Stimulated activated CD4-positive, alpha-beta T cell treated with anti-CD3 and anti-CD28 coated beads, Interleukin-4, amount 100 ng/mL, for 48 hours (primary cell): Measurements from ENCODE around the gene C1QTNF4.
"Not testable (repeated sequence)": the region's sequence is repeated elsewhere in the genome, so short reads cannot be mapped to it uniquely, and the experiment has no call there.

Experiments
- DNase-seq, 2 donors: peaks; one replicate each; pipeline ENCODE4 v3.0.0-alpha.2; 2020; ENCODE audit warnings: low read depth in 2 of 2

Gene C1QTNF4

DNA sequence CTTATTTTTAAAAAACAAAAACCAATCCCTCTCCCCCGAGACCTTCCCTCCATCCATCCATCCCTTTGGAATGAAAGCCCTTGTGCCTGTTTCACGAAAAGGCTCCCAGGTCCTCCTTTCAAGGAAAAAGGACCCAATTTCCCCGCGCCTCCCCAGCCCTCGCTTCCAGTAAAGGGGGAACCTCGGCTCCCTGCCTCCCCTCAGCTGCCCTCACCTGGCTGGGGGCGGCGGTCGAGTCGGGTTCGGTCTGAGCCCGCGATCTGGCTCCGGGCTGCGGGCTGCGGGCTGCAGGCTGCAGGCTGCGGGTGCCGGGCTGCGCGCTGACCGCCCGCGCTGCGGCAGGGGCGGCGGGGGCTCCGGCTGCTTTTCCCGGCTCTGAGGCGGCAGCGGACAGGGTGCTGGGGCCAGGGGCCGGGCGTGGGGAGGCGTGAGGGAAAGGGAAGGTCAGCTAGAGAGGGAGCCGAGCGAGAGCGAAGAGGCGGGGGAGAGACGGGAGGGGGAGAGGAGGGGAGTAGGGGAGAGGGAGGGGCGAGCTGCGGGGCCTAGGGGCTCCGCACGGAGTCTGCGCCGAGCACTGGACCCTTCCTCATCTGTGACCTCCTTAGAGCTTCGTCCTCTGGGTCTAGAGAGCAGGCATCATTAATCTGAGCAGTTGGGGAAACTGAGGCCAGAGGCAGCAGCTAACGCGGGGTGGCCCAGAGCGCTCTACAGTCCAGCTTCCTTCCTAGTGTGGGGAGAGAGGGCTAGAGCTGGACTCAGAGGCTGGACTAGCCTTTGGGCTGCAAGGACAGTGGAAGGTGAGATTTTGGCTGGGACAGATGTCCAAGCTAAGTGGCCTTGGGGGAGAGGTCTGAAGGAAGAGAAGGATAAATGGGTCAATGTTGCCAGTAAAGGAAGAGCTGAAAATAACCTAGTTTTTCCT is at the start of gene C1QTNF4:
Gene C1QTNF4 (minus strand): TSS at position 478 of the 922 bp plus-strand sequence. CDS start 3,601 bp downstream, outside the sequence.
- DNase-seq: no peak

- peak; percentile 93 to 95 for DNase-seq
Measured at GRCh38 chr11:47642099-47642855, 48.1 kb upstream of the C1QTNF4 start, which contains the start of gene MTCH2. TSS of gene MTCH2 (minus strand) at chr11:47642559. CDS start at chr11:47642465, 94 bp downstream.

GRCh38 chr11:47641600-47642098 is 47.4 kb upstream of the C1QTNF4 start:
- DNase-seq: no peak

GRCh38 chr11:47640506-47640905 is 46.3 kb upstream of the C1QTNF4 start:
- not testable (repeated sequence) for DNase-seq

DNA sequence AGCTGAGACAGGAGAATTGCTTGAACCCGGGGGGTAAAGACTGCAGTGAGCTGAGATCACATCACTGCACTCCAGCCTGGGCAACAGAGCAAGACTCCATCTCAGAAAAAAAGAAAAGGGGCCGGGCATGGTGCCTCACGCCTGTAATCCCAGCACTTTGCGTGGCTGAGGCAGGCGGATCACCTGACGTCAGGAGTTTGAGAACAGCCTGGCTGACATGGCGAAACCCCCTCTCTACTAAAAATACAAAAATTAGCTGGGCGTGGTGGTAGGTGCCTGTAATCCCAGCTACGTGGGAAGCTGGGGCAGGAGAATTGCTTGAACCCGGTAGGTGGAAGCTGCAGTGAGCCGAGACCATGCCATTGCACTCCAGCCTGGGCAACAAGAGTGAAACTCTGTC is 42.1 kb upstream of the C1QTNF4 start:
- DNase-seq: not testable (repeated sequence)

DNA sequence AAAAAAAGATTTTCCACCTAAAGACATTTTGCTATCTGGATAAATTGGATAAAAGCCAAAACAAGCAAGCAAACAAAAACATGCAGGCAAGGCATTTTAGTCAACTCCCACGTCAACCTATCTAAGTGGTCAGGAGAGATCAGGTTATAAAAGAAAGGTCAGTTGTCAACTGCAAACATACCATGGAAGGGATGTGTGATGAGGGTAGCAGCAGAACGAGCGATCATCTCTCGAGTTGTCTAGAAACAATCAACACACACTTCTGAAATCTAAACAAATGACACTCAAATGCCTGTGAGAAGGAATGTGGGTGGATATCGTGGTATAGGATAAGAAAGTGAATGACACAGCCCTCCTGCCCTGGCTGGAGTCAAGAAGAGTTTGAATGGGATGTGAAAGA is 37.3 kb upstream of the C1QTNF4 start:
- no peak for DNase-seq

DNA sequence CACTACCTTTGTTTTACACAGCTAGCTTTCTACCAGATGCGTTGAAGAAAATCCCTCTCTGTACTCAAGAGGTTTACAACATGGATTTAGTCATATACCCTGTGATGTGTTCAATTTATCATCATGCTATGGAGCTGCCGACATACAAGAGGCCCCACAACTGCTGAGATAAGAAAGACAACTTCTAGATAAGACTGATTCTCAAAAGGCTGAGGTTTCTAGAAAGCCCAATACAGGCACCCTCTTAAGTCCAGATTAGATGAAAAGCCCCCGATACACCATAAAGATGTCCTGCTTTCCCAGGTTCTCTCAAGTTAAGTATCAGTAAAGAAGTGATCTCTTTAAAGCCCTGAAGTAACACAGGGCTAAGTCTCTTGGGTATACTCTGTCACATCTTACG is 33.8 kb upstream of the C1QTNF4 start:
- DNase-seq: no peak

- DNase-seq: no peak
Measured at GRCh38 chr11:47626234-47626633, 32.0 kb upstream of the C1QTNF4 start.

DNA sequence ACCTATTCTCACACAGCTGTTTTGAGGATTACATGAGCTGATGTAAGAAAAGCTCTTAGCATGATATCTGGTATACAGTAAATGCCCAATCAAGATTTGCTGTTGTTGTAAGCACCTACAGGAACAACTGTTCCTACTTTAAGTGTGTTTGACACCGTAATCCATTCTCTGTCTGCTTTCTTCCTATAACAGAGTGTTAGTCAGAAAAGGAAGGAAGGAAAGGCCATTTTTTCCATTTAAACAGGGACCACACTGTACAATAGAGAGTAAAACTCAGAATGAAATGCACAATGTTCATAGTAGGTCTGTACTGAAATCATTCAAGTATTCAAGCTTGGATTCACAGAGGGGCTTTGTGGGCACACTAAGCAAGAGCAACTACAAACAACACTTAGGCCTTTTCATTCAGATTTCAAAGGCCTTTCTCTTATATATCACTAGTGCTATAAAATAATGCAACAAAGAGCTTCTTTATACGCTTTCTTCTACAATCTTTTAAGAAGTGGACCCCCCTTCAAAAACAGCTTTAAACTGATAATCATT is 26.7 kb upstream of the C1QTNF4 start:
- no peak for DNase-seq

DNA sequence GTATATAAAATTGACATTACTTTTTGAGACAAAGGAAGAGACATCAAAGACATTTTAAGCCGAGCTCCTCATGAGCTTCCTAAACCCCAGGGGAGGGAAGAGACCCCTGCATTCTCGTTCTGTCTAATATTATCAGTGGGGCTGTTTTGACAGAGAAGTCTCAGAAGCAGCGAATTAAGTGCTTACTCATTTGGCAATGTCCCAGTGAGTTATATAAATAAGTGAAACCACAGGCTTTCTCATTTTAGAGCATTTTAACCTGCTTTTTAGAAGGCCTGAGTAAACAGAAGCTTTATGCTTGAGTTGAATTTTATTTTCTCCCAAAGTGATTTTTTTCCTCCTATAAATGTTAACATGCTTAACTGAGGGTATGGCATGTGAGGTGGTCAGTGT is 23.2 kb upstream of the C1QTNF4 start:
- no peak for DNase-seq

DNA sequence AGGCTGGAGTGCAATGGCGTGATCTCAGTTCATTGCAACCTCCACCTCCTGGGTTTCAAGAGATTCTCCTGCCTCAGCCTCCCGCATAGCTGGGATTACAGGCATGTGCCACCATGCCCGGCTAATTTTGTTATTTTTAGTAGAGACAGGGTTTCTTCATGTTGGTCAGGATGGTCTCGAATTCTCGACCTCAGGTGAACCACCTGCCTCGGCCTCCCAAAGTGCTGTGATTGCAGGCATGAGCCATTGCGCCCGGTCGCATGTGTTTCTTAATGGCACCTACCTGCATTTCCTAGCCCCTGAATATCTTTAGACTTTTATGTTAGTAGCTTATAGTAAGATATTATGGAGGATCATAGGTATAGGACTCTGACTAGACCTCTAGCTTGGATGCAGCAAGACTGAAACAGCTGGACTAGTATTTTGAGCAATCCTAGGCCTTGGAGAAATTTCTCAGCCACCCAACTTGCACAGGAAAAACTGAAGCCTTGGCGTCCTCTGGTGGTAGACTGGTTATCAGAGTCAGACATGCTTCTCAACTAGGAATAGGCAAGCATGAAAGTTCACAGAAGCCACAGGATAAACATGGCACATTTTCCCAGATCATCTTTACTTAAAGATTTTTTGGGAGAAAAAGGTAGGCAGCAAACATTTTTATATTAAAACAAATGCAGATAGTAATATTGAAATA is 22.7 kb upstream of the C1QTNF4 start:
- DNase-seq: no peak

GRCh38 chr11:47615249-47615648 is 21.0 kb upstream of the C1QTNF4 start:
- no peak for DNase-seq

DNA sequence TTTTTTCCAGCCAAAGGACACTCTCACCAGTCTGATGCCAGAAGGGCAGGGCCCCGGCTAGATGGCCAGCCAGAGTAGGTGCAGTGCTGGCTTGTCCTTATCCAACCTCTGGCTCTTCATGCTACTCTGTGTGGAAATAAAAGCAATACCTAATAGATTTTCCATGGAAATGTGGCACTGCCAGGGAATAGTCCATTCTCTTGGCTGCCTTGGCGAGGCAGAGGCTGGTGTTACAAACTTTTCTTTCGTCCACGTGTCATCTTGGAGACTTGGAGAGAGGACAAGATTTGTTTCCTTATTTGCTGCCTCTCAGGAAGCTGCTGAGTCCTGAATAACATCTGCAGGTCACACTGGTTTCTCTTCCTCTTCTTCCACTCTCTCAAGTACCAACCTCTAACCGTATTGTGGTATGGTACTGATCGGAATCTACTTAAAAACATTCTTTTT is 17.2 kb upstream of the C1QTNF4 start:
- no peak for DNase-seq

DNA sequence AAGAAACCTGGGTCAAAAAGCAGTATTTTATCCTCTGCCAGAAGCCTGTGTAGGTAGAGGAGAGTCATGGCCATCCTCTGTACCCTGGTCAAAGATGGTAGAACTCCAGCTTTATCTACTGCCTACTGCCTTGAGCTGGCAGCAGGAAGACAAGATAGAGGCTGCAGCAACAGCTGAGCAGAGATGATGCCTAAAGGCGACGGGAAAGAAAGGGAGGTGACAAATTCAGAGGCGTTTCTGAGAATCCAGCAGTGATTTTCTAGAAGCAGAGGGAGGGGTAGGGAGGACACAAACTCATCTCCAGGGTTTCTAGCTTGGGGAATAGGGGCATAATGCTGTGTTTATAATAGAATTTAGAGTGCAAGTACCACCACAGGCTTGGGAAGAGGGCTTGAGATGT is 15.5 kb upstream of the C1QTNF4 start:
- no peak for DNase-seq

- DNase-seq: no peak
Measured at GRCh38 chr11:47607380-47607779, 13.2 kb upstream of the C1QTNF4 start.

DNA sequence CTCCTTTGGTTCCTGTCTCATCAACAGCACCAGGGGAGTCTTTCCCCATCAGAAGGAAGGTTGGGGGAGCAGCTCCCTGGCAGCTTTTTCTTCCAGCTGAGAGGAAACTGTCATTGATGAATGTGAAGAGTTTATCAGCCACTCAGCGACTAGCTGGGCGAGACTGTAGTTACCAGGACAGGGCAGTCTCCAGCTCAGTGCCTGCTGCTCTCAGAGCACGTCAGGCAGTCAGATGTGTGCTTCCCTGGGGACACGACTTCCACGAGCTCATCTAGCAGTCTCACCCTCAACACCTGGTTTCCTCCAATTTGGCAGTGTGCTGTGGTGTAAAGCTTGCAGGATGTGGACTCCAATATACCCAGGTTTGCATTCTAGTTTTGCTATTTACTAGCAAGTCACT is 12.5 kb upstream of the C1QTNF4 start:
- no peak for DNase-seq

- DNase-seq: no peak
Measured at GRCh38 chr11:47605921-47606320, 11.7 kb upstream of the C1QTNF4 start.

DNA sequence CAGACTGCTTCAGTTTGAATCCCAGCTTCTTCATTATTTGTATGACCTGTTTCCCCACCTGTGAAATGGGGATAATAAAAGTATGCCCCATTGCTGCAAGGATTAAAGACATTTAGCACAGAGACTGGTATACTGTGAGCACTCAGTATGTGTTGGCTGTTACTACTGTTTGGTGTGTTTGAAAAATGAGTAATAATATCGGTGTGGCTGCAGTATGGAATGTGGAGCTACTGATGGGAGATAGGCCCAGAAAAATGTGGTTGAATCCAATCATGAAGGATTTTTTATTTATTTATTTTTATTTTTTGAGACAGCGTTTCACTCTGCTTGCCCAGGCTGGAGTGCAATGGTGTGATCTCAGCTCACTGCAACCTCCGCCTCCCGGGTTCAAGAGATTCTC is 9.1 kb upstream of the C1QTNF4 start:
- DNase-seq: no peak

DNA sequence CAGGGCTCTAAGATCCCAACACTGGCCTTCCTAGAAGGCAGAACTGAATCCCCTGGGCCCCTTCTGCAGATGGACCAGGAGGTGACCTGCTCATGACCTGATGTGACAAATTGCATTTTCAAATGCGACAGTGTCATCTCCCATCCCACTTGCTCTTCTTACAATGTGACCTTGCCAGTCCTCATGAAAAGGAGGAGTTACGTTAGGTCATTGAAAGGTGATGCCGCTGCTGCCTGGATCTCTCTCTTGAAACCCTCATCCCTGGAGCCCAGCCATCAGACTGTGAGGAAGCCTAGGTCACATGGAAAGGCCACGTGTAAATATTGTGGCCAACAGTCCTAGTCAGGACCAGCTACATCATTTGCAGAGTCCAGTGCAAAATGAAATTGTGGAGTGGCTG is 5.7 kb upstream of the C1QTNF4 start:
- no peak for DNase-seq

GRCh38 chr11:47595967-47596366 is 1.8 kb upstream of the C1QTNF4 start:
- no peak for DNase-seq

DNA sequence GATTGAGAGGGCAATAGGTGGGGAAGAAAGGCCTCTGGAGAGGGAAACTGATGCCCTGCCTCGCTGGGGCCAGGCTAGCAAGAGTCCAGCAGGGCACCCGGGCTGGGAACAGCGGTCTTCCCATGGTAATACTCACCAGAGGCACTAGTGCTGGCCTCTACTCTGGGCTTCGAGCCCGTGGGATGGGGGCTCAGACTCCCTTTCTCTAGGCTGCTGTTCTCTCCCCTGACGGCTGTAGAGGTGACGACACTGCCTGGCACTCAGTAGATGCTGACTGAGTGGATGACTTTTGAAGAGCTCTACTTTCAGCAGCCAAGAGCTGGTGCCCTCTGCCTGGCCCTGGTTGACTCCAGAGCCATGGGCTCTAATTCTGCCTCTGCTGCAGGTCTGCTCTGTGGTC is 818 bp upstream of the C1QTNF4 start:
- no peak for DNase-seq

GRCh38 chr11:47593492-47593933 is 698 bp downstream of the C1QTNF4 start:
- no peak for DNase-seq
